K562 (cell line): ENCODE measurements around the gene SLC43A2. TPM values are rescaled to one million over a fixed set of nuclear protein-coding genes. Genes with fewer than 3 reads are reported as not detected.

Experiments
- BRD4 ChIP-seq: fragments of 200-600 bp; sonication (generic); IDR thresholded peaks from 2 replicates; pipeline ENCODE4 v1.6.1; 2017; ENCODE audit warnings: inconsistent platforms
- C11orf30 ChIP-seq: fragments of 450-650 bp; IDR thresholded peaks from 2 replicates; pipeline ENCODE4 v1.6.1; 2016; ENCODE audit warnings: low read depth, mild to moderate bottlenecking
- HDAC2 ChIP-seq: fragments of 450-650 bp; IDR thresholded peaks from 2 replicates; pipeline ENCODE4 v1.6.1; 2016; ENCODE audit warnings: mild to moderate bottlenecking
- NFATC3 ChIP-seq: fragments of 450-650 bp; IDR thresholded peaks from 2 replicates; pipeline ENCODE4 v1.6.1; 2017; ENCODE audit warnings: mild to moderate bottlenecking
- POLR3G ChIP-seq: IDR thresholded peaks from 2 replicates; pipeline ENCODE4 v1.6.1; 2011; ENCODE audit not compliant: insufficient read length, insufficient replicate concordance; ENCODE audit errors: extremely low read depth
- RAD21 ChIP-seq, 2 experiments: fragments of 250-450 bp in 1 of 2; fragments of 450-650 bp in 1 of 2; sonication (Bioruptor Pico) in 1 of 2; formaldehyde crosslinking in 1 of 2; IDR thresholded peaks in 1 of 2; conservative IDR thresholded peaks in 1 of 2; 2 replicates each; pipeline versions ENCODE4 v1.4.0 to v1.8.0; 2020 to 2022; ENCODE audit warnings: mild to moderate bottlenecking in 2 of 2, moderate library complexity in 1 of 2
- RB1 ChIP-seq: fragments of 450-650 bp; IDR thresholded peaks from 2 replicates; pipeline ENCODE4 v1.6.1; 2017; ENCODE audit warnings: low read depth, mild to moderate bottlenecking
- RBBP5 ChIP-seq: fragments of 200-600 bp; sonication (generic); IDR thresholded peaks from 2 replicates; pipeline ENCODE4 v1.6.1; 2012; ENCODE audit warnings: borderline replicate concordance, mild to moderate bottlenecking, low read length, control low read depth, inconsistent platforms; ENCODE audit not compliant: insufficient read depth, poor library complexity, severe bottlenecking
- RBM25 ChIP-seq: fragments of 200-400 bp; formaldehyde crosslinking; IDR thresholded peaks from 2 replicates; pipeline ENCODE4 v1.6.1; 2018; ENCODE audit warnings: low read length, low read depth, moderate library complexity; ENCODE audit not compliant: severe bottlenecking
- RBM39 ChIP-seq: fragments of 200-400 bp; formaldehyde crosslinking; optimal IDR thresholded peaks from 2 replicates; pipeline ENCODE3; 2018; ENCODE audit warnings: low read depth, low read length
- RHOXF2B ChIP-seq: fragments of 250-450 bp; sonication (Bioruptor Pico); conservative IDR thresholded peaks from 2 replicates; pipeline ENCODE4 v1.5.1; 2021
- ZBED1 ChIP-seq: IDR thresholded peaks from 2 replicates; pipeline ENCODE4 v1.6.1; 2014
- ZBTB7A ChIP-seq: IDR thresholded peaks from 2 replicates; pipeline ENCODE4 v1.6.1; 2011; ENCODE audit warnings: low read depth, mild to moderate bottlenecking, low read length, moderate library complexity, borderline replicate concordance; ENCODE audit not compliant: control insufficient read depth
- ZNF586 ChIP-seq: fragments of 450-650 bp; formaldehyde crosslinking; conservative IDR thresholded peaks from 2 replicates; pipeline ENCODE4 v1.4.0; 2020; ENCODE audit warnings: mild to moderate bottlenecking, moderate library complexity
- polyA plus RNA-seq, 8 experiments: library from polyadenylated mRNA; depleted of rRNA in 4 of 8; stranded (reverse) in 5 of 8; unstranded in 3 of 8; fragments of >200 nt; fragmentation: Nextera tagmentation in 2 of 8; fragmentation: Illumina TruSeq in 1 of 8; extraction: Ambion mirVana in 2 of 8; extraction: Trizol in 1 of 8; gene quantifications; 2 replicates each; pipeline versions ENCODE4 v1.2.1 to v1.2.3, GENCODE V29; 2011 to 2014; ENCODE audit warnings: inconsistent platforms in 1 of 8, missing spikeins in 1 of 8
- total RNA-seq, 7 experiments: library from RNA; depleted of rRNA in 6 of 7; stranded (reverse); fragments of >200 nt in 6 of 7; fragmentation: Illumina TruSeq in 2 of 7; extraction: Trizol in 2 of 7; gene quantifications; 2 replicates each; pipeline versions ENCODE4 v1.2.1 to v1.2.3, GENCODE V29; 2011 to 2021; ENCODE audit warnings: low replicate concordance in 1 of 7
- TF ChIP-seq, protein P1 (sequence below), 2 experiments: IDR thresholded peaks; 2 replicates each; pipeline ENCODE4 v1.6.1; 2012; ENCODE audit warnings: improper control_type of control experiment in 2 of 2, low read depth in 2 of 2, low read length in 2 of 2, borderline replicate concordance in 1 of 2
- TF ChIP-seq, protein P2 (sequence below): fragments of 450-650 bp; formaldehyde crosslinking; conservative IDR thresholded peaks from 2 replicates; pipeline ENCODE4 v1.4.0; 2022; ENCODE audit warnings: mild to moderate bottlenecking, missing genetic modification characterization
- TF ChIP-seq, protein P3 (sequence below): fragments of 250-450 bp; sonication (Bioruptor Pico); IDR thresholded peaks from 2 replicates; pipeline ENCODE4 v1.8.0; 2022; ENCODE audit warnings: moderate library complexity, mild to moderate bottlenecking, inconsistent platforms
- TF ChIP-seq, protein P4 (sequence below), 3 experiments: IDR thresholded peaks in 2 of 3; conservative IDR thresholded peaks in 1 of 3; 2 replicates each; pipeline ENCODE4 v1.5.1; 2011 to 2012; ENCODE audit warnings: low read length in 3 of 3, mild to moderate bottlenecking in 3 of 3, control low read depth in 2 of 3, improper control_type of control experiment in 1 of 3, inconsistent platforms in 1 of 3, low read depth in 1 of 3, mixed read lengths in 1 of 3, moderate library complexity in 1 of 3; ENCODE audit not compliant: insufficient read depth in 2 of 3

SLC43A2 gene
- total and polyA plus RNA-seq, 9 of the 15 experiments (the other 6 are each of a cell fraction or from before 2014, with no cell fraction given) = 0.03 to 10.2 (median 3.6) TPM

DNA sequence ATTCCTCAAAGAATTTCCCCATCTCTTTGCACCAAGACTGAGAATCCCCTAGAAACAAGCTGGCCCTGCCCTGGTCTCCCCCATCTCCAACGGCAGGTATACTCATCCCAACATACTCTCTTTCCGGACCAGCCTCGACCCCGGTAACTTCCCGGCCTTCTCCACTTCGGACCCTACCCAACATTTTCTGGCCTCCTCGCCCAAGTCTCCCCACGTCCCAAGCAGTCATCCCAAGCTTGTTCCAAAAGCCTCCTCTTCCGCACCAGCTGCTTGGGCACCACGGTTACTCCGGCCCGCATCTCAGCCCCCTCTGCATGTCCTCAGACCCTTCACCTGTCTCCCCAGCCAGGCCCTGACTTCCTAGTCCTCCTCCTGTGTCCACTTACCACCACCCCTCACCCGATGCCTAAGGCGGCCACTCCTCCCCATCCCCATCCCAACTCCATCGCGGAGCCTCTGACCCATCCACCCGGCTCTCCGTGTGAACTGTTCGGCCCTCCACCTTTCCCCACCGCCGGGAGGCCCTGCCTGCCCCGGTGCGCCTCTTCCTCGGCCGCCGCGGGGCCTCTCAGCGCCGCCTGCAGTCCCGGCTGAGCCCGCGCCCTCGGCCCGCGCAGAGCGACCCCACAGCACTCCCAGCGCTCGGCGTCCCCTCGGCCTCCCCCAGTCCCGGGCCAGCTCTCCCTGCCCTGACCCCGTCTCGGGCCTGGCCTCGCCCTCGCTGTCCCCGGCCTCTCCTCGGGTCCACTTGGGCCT lies 67.0 kb downstream of the SLC43A2 start (continued):
- TF ChIP-seq, protein P1, sequence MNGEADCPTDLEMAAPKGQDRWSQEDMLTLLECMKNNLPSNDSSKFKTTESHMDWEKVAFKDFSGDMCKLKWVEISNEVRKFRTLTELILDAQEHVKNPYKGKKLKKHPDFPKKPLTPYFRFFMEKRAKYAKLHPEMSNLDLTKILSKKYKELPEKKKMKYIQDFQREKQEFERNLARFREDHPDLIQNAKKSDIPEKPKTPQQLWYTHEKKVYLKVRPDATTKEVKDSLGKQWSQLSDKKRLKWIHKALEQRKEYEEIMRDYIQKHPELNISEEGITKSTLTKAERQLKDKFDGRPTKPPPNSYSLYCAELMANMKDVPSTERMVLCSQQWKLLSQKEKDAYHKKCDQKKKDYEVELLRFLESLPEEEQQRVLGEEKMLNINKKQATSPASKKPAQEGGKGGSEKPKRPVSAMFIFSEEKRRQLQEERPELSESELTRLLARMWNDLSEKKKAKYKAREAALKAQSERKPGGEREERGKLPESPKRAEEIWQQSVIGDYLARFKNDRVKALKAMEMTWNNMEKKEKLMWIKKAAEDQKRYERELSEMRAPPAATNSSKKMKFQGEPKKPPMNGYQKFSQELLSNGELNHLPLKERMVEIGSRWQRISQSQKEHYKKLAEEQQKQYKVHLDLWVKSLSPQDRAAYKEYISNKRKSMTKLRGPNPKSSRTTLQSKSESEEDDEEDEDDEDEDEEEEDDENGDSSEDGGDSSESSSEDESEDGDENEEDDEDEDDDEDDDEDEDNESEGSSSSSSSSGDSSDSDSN (IDR thresholded peaks at IDR 0.05; ENCODE audit: borderline replicate concordance in 1 of 2, low read depth in 2 of 2, low read length in 2 of 2) = peak; percentile 95 to 96
- peak; percentile 19 for TF ChIP-seq RBBP5
- TF ChIP-seq HDAC2 = no peak
- TF ChIP-seq ZBED1 = no peak
- TF ChIP-seq, protein P2, sequence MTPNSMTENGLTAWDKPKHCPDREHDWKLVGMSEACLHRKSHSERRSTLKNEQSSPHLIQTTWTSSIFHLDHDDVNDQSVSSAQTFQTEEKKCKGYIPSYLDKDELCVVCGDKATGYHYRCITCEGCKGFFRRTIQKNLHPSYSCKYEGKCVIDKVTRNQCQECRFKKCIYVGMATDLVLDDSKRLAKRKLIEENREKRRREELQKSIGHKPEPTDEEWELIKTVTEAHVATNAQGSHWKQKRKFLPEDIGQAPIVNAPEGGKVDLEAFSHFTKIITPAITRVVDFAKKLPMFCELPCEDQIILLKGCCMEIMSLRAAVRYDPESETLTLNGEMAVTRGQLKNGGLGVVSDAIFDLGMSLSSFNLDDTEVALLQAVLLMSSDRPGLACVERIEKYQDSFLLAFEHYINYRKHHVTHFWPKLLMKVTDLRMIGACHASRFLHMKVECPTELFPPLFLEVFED = no peak
- TF ChIP-seq POLR3G = no peak
- TF ChIP-seq, protein P3, sequence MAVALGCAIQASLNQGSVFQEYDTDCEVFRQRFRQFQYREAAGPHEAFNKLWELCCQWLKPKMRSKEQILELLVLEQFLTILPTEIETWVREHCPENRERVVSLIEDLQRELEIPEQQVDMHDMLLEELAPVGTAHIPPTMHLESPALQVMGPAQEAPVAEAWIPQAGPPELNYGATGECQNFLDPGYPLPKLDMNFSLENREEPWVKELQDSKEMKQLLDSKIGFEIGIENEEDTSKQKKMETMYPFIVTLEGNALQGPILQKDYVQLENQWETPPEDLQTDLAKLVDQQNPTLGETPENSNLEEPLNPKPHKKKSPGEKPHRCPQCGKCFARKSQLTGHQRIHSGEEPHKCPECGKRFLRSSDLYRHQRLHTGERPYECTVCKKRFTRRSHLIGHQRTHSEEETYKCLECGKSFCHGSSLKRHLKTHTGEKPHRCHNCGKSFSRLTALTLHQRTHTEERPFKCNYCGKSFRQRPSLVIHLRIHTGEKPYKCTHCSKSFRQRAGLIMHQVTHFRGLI (CRISPR knock-in tag) = no peak
- no peak for TF ChIP-seq NFATC3
- peak; percentile 58; the same call in 1 of the 2 replicates for TF ChIP-seq ZBTB7A
- peak in 1 of 2 experiments; percentile 28; a peak in 2 of 4 replicates for TF ChIP-seq RAD21 (CRISPR knock-in tag; conservative IDR thresholded peaks at IDR 0.05 in 1 of 2, IDR thresholded peaks at IDR 0.05 in 1 of 2)
- TF ChIP-seq RHOXF2B = no peak
- TF ChIP-seq RB1 = peak; percentile 63; the same call in 1 of the 2 replicates
- TF ChIP-seq ZNF586 (CRISPR knock-in tag) = no peak
- peak; percentile 12 for TF ChIP-seq RBM25
- TF ChIP-seq C11orf30 = no peak
- TF ChIP-seq BRD4 = no peak
- TF ChIP-seq, protein P4, sequence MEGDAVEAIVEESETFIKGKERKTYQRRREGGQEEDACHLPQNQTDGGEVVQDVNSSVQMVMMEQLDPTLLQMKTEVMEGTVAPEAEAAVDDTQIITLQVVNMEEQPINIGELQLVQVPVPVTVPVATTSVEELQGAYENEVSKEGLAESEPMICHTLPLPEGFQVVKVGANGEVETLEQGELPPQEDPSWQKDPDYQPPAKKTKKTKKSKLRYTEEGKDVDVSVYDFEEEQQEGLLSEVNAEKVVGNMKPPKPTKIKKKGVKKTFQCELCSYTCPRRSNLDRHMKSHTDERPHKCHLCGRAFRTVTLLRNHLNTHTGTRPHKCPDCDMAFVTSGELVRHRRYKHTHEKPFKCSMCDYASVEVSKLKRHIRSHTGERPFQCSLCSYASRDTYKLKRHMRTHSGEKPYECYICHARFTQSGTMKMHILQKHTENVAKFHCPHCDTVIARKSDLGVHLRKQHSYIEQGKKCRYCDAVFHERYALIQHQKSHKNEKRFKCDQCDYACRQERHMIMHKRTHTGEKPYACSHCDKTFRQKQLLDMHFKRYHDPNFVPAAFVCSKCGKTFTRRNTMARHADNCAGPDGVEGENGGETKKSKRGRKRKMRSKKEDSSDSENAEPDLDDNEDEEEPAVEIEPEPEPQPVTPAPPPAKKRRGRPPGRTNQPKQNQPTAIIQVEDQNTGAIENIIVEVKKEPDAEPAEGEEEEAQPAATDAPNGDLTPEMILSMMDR (IDR thresholded peaks at IDR 0.05 in 2 of 3, conservative IDR thresholded peaks at IDR 0.05 in 1 of 3; ENCODE audit: insufficient read depth in 2 of 3, low read depth in 1 of 3, low read length in 3 of 3) = peak in 2 of 3 experiments; percentile 35 to 79; a peak in 4 of 6 replicates
- no peak for TF ChIP-seq RBM39
